CD4-positive, alpha-beta T cell (primary cell): ENCODE results near the gene KIF1C. TPM values are rescaled to one million over a fixed set of nuclear protein-coding genes. Genes with fewer than 3 reads are reported as not detected.

ENCODE experiments used
- ATAC-seq: fragments of 200-7000 bp; cut with Tn5 transposase; one replicate; pipeline ENCODE4 v1.10.0; 2022; ENCODE audit warnings: mild to moderate bottlenecking; ENCODE audit not compliant: poor library complexity
- CTCF ChIA-PET: fragments of 350-600 bp; sonication (Branson Sonifier 250); formaldehyde crosslinking; loops from one replicate; lab custom pipeline; 2021; ENCODE audit warnings: antibody characterized with exemption, inconsistent platforms; lab: Charles Lee
- POLR2A ChIA-PET: fragments of 350-600 bp; sonication (Branson Sonifier 250); formaldehyde crosslinking; loops from one replicate; lab custom pipeline; 2021; ENCODE audit warnings: antibody characterized with exemption, inconsistent platforms; lab: Charles Lee
- DNase-seq, 14 experiments: peaks; one replicate each; pipeline ENCODE4 v3.0.0-alpha.2; 2013 to 2020; ENCODE audit warnings: mixed read lengths in 2 of 14
- H3K27ac ChIP-seq, 2 donors: one replicate each; pipeline versions ENCODE4 v1.5.1 to v1.7.0; 2013; ENCODE audit warnings: low read length in 2 of 2, low read depth in 1 of 2, mild to moderate bottlenecking in 1 of 2
- H3K27me3 ChIP-seq, 2 experiments: 1 replicate in 1 of 2; 2 replicates in 1 of 2; pipeline versions ENCODE4 v1.6.1 to v1.7.0; 2013; ENCODE audit warnings: low read length in 2 of 2, control low read depth in 1 of 2, mild to moderate bottlenecking in 1 of 2, moderate library complexity in 1 of 2; ENCODE audit not compliant: insufficient read depth in 2 of 2, control insufficient read depth in 1 of 2
- H3K36me3 ChIP-seq: one replicate; pipeline ENCODE4 v1.6.1; 2013; ENCODE audit warnings: low read length, control low read depth; ENCODE audit not compliant: insufficient read depth
- H3K4me1 ChIP-seq: one replicate; pipeline ENCODE4 v1.6.1; 2013; ENCODE audit warnings: low read length, control low read depth; ENCODE audit not compliant: insufficient read depth
- H3K4me3 ChIP-seq: one replicate; pipeline ENCODE4 v1.5.1; 2013; ENCODE audit warnings: mild to moderate bottlenecking, low read length, moderate library complexity
- H3K9me3 ChIP-seq, 2 experiments: 1 replicate in 1 of 2; 2 replicates in 1 of 2; pipeline versions ENCODE4 v1.6.1 to v1.7.0; 2013; ENCODE audit warnings: low read length in 2 of 2, mild to moderate bottlenecking in 2 of 2, control low read depth in 1 of 2, moderate library complexity in 1 of 2; ENCODE audit not compliant: control insufficient read depth in 1 of 2, insufficient read depth in 1 of 2
- H3K27ac Mint-ChIP-seq: one replicate; pipeline ENCODE4 v1.8.0; 2020; ENCODE audit warnings: mixed read lengths
- H3K27me3 Mint-ChIP-seq: one replicate; pipeline ENCODE4 v1.8.0; 2021; ENCODE audit warnings: mixed read lengths
- H3K36me3 Mint-ChIP-seq: one replicate; pipeline ENCODE4 v1.8.0; 2021; ENCODE audit warnings: low read depth, mixed read lengths
- H3K4me1 Mint-ChIP-seq: one replicate; pipeline ENCODE4 v1.8.0; 2021; ENCODE audit warnings: low read depth, mixed read lengths
- H3K4me3 Mint-ChIP-seq: one replicate; pipeline ENCODE4 v1.8.0; 2020; ENCODE audit warnings: mild to moderate bottlenecking, mixed read lengths
- H3K9me3 Mint-ChIP-seq: one replicate; pipeline ENCODE4 v1.8.0; 2020; ENCODE audit warnings: mixed read lengths
- CTCF ChIP-seq: fragments of 200-600 bp; IDR thresholded peaks from one replicate; pipeline ENCODE4 v1.8.0; 2022; ENCODE audit warnings: antibody characterized with exemption, mild to moderate bottlenecking
- intact Hi-C, 2 experiments: fragments of 100-400 bp; cut with DNase I in 1 of 2; cut with micrococcal nuclease in 1 of 2; formaldehyde crosslinking; loops; one replicate each; pipeline versions ENCODE4 v1.15.1 to v1.9.0; 2023 to 2025; cut with DNase I, micrococcal nuclease
- total RNA-seq, 174 experiments: library from RNA in 2 of 174; stranded (reverse) in 2 of 174; gene quantifications; one replicate each; pipeline ENCODE4 v1.2.3 and lab custom pipeline; 2021 to 2026

KIF1C gene
- total RNA-seq, 2 experiments from 2014 or later, result 10.2 to 12.2 TPM

GRCh38 chr17:5020502-5021023, 22.8 kb downstream of the KIF1C start:
- no peak for ATAC-seq
- H3K4me3 Mint-ChIP-seq, result no peak overlapping the region
- ChIA-PET CTCF (no interaction called here), POLR2A (interaction anchor here (1.3 kb wide), 1 partner anchor 81 kb away, joined by 3 read pairs; the partner anchor contains the start of genes RNF167 and SLC25A11)
- peaks cover 4% of the 10 kb centered on the region for H3K4me1 Mint-ChIP-seq
- no peaks in the 10 kb centered on the region for H3K9me3 Mint-ChIP-seq
- H3K36me3 Mint-ChIP-seq, result peaks cover 57% of the 10 kb centered on the region
- no peak overlapping the region for H3K27ac Mint-ChIP-seq
- H3K27me3 Mint-ChIP-seq, result no peaks in the 10 kb centered on the region
- no peaks in the 10 kb centered on the region for H3K27me3 ChIP-seq
- no peaks in the 10 kb centered on the region for H3K9me3 ChIP-seq
- no peak for DNase-seq
- no peak overlapping the region for H3K4me3 ChIP-seq
- no peaks in the 10 kb centered on the region for H3K4me1 ChIP-seq
- intact Hi-C loops, result loop anchor here in 1 of 2 experiments (1.0 kb wide), 1 partner anchor 111 kb away; no protein-coding TSS in a partner anchor
- TF ChIP-seq CTCF, result no peak
- H3K27ac ChIP-seq, result no peak overlapping the region
- peaks cover 20% of the 10 kb centered on the region for H3K36me3 ChIP-seq

GRCh38 chr17:5022171-5022711, 24.5 kb downstream of the KIF1C start:
- POLR2A ChIA-PET, result no interaction called here
- intact Hi-C loops, result no loop called here

GRCh38 chr17:5023588-5024147, 25.9 kb downstream of the KIF1C start:
- Mint-ChIP-seq H3K9me3 (no peaks in the 10 kb centered on the region), H3K4me1 (no peaks in the 10 kb centered on the region), H3K27me3 (no peaks in the 10 kb centered on the region), H3K36me3 (peaks cover 51% of the 10 kb centered on the region), H3K27ac (no peak overlapping the region), H3K4me3 (no peak overlapping the region)
- no peak for TF ChIP-seq CTCF
- DNase-seq (no peak), ATAC-seq (no peak)
- Histone ChIP-seq H3K4me1 (no peaks in the 10 kb centered on the region), H3K4me3 (no peak overlapping the region), H3K27ac (no peak overlapping the region), H3K27me3 (no peaks in the 10 kb centered on the region), H3K9me3 (no peaks in the 10 kb centered on the region), H3K36me3 (peaks cover 20% of the 10 kb centered on the region)
- intact Hi-C loops, result no loop called here
- CTCF ChIA-PET, result no interaction called here
- POLR2A ChIA-PET, result interaction anchor here (0.8 to 0.9 kb wide), 2 partner anchors 26 to 56 kb away, joined by 3 read pairs; partner anchors contain the start of gene SPAG7

More at GRCh38 chr17:5022171-5022711, 24.5 kb downstream of the KIF1C start:
- no peak for DNase-seq
- Mint-ChIP-seq H3K36me3 (peaks cover 53% of the 10 kb centered on the region), H3K4me3 (no peak overlapping the region), H3K27ac (no peak overlapping the region), H3K9me3 (no peaks in the 10 kb centered on the region), H3K27me3 (no peaks in the 10 kb centered on the region), H3K4me1 (no peaks in the 10 kb centered on the region)
- CTCF ChIA-PET, result no interaction called here
- H3K27ac ChIP-seq, result no peak overlapping the region
- no peaks in the 10 kb centered on the region for H3K27me3 ChIP-seq
- no peaks in the 10 kb centered on the region for H3K4me1 ChIP-seq
- peaks cover 20% of the 10 kb centered on the region for H3K36me3 ChIP-seq
- no peak overlapping the region for H3K4me3 ChIP-seq
- ATAC-seq, result no peak
- H3K9me3 ChIP-seq, result no peaks in the 10 kb centered on the region
- no peak for TF ChIP-seq CTCF
